GM18508 (cell line): ENCODE results near the gene ENTPD2.

Experiments used
- ATAC-seq: cut with Tn5 transposase; IDR thresholded peaks from one replicate; pipeline ENCODE4 v1.9.1; 2021; ENCODE audit warnings: moderate number of reproducible peaks; ENCODE audit not compliant: insufficient read depth, unreplicated experiment

The ENTPD2 gene

GRCh38 chr9:137080260-137081122 is 26.6 kb upstream of the ENTPD2 start:
- no peak for ATAC-seq

GRCh38 chr9:137079401-137079787 is 25.5 kb upstream of the ENTPD2 start:
- ATAC-seq: no peak

- no peak for ATAC-seq
Observed at GRCh38 chr9:137078701-137079400, 25.0 kb upstream of the ENTPD2 start.

- ATAC-seq: no peak
Observed at GRCh38 chr9:137077758-137078693, 24.2 kb upstream of the ENTPD2 start.

DNA sequence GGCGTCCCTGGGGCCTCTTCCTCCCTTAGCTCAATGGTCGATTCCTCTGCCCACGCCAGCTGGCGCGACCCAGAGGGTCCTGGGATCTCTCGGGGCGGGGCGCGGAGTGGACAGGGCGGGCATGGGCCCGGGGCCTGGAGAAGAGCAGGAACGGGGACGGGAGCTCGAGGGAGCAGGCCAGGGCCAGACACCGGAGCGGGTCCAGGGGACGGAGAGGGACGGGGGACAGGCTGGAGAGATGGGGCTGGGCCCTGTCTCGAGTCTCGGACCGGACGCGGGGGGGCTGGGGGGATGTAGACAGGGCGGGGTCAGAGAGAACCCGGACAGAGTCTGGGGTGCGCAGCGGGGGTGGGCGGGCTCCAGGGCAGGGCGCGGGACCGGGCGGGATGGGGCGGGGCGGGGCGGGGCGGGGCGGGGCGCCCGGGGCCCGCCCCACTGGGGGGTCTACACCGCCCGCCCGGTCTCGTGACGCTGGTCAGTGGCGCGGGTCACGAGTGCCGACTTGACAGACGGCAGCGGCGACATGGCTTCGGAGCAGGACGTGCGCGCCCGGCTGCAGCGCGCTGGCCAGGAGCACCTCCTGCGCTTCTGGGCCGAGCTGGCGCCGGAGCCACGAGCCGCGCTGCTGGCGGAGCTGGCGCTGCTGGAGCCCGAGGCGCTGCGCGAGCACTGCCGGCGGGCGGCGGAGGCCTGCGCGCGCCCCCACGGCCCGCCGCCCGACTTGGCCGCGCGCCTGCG is 23.3 kb upstream of the ENTPD2 start, which contains the start of gene UAP1L1:
Gene UAP1L1, plus strand, starts transcription at position 508 of the 738 bp plus-strand sequence. Its CDS starts 16 bp downstream, at position 524.
- ATAC-seq: no peak

DNA sequence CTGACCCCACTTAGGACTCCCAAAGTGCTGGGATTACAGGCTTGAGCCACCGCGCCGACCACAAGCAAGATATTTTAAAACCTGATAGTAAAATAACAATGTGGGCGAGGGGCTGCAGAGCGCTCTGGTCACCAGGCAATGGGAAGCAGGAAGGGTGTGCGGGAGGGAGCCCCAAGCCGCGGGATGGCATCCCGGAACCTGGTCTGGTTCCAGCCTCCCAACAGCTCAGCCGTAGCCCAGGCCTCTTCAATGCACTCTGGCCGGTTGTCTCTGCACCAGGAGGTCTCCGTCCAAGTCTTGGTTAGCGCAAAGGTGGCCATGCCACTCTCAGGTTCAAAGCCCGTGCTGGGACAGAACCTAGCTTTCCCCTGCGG is 22.8 kb upstream of the ENTPD2 start:
- no peak for ATAC-seq

DNA sequence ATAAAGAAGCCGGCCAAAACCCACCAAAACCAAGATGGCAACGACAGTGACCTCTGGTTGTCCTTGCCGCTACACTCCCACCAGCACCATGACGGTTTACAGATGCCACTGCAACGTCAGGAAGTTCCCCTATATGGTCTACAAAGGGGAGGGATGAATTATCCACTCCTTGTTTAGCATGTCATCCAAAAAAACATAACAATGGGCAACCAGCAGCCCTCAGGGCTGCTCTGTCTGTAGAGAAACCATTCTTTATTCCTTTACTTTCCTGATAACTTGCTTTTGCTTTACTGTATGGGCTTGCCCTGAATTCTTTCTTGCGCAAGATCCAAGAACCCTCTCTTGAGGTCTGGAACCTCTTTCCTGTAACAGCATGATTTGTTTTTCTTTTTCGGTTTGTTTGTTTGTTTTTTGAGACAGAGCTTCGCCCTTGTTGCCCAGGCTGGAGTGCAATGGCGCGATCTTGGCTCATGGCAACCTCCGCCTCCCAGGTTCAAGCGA is 21.5 kb upstream of the ENTPD2 start:
- no peak for ATAC-seq

- no peak for ATAC-seq
Observed at GRCh38 chr9:137074657-137075274, 20.9 kb upstream of the ENTPD2 start.

DNA sequence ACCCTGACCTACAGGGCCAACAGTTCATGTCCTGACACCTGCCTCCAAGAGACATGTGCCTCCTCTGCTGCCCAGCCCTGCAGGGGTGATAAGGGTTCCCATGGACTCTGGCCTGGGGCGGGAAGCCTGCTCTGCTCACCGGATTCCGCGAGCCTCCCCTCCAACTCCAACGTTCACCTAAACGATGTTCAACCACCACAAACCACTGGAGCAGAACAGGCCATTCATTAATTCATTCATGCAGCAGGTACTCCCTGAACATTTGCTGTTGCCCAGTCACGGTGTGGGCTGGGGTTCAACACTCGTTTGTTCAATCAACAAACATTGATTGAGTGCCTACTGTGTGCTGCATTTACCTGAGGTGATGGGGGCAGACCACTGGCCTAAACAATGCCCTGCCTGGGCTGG is 20.1 kb upstream of the ENTPD2 start:
- ATAC-seq: no peak

GRCh38 chr9:137071282-137071681 is 17.4 kb upstream of the ENTPD2 start:
- ATAC-seq: no peak

DNA sequence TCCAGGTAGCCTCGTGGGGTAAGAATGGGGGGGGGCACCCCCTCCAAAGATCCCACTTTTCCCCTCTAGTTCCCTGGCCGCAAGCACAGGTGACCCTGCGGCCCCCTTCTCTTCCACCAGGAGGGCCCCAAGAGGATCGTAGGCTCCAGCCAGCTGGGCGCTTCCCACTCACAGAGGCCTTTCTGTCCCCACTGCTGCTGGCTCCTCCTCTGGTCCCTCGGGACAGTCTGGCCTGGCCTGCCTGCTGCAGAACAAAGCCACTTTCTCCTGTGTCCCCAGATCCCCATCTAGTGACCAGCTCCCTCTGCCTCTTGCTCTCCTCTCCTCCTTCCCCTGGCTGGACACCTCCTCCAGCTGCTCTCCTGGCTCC is 17.0 kb upstream of the ENTPD2 start:
- ATAC-seq: no peak

GRCh38 chr9:137070201-137070905 is 16.5 kb upstream of the ENTPD2 start, which contains the start of gene SAPCD2:
SAPCD2 (minus strand) TSS chr9:137070557; CDS start chr9:137070460, 97 bp downstream.
- ATAC-seq: no peak

DNA sequence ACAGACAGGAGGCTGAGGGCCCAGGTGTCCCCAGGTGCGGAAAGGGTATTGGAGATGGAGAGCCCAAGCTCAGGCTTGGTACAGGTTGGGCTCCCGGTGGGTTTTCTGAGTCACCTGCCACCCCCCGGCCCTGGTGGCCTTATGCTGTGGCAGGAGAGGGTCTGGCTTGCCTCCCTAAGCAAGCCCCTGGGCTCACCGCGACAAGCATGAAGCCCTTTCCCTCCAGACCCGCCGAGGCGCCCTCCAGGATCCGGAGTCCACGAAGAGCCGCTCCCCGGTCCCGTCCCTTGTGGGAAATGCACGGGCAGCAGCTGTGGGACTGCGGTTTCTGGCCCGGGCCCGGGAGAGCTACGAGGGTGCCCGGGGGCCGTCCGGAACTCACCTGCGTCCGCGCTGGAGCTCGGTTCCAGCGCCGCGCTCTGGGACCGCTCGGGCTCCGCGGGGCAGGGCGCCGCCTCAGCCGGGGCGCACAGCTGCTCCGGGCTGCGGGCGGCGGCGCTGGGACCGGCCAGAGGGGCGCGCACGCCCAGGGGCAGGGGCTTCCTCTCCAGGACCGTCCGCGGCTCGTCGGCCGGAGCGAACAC is 15.7 kb upstream of the ENTPD2 start:
- no peak for ATAC-seq

GRCh38 chr9:137068539-137069507 is 15.0 kb upstream of the ENTPD2 start:
- ATAC-seq: no peak

DNA sequence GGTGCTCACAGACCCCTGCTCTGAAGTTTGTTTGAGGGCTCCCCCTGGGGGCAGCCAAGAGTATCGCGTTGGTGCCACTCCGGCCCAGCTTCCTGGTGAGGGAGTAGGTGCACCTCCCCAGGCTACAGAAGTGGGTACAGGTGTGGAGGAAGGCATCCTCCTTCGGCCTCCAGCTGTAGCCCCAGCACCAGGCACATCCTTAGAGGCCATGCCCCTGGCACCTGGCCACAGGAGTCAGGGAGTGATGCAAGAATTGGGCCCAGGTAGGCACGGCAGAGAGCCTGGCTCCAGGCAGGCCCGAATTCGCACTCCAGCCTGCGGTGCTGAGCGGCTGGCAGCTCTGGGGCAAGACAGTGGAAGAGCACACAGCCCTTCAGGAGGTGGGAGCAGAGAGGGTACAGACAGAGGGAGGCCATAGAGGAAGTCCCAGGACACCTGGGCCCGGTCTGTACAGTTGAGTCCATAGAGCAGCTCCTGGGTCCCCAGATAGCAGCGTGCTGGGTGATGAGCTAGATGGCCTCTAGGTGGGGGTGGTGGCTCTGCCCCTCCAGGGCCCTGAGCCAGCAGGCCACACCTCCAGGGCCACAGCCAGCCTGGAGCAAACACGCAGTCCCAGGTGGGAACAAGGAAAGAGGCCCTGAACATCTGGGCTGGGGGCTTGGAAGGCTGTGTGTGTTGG is 14.1 kb upstream of the ENTPD2 start:
- ATAC-seq: no peak

DNA sequence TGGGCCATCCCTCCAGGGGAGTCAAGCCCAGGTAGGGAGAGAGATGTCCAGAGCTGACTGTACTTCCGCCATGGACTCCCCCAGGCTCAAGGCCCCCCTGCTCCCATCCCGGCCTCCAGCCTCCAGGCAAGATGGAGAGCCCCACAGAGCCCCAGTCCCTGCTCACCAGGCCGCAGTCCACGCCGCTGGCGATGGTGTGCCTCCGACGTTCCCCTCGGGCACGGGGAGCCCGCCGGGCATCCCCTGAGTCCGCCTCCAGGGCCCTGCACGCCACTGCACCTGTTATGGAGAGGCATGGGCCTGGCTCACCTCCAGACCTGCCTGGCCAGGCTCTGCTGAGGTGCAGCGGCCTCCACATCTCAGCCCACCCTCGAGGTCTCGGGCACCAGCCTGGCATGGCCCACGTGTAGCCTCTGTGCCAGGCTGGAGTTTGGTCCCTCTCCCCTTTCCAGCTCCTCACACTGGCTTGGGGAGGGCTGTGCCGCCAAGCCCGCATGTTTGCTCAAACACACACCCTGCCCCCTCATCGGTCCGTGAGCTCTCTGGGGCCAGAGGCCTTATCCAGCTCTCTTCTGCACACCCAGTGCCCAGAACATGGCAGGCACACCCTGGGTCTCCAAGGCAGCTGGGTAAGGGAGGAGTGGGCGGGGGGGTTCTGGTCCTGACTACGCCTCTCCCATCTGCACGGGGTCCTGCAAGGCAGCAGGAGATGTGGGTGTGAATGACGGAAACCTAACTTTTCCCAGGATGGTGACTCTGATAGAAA is 12.4 kb upstream of the ENTPD2 start:
- no peak for ATAC-seq
